Type B pancreatic cell (in vitro differentiated cells): ENCODE data around the gene ATP12A. TPM values are rescaled to one million over a fixed set of nuclear protein-coding genes. Genes with fewer than 3 reads are reported as not detected.

Experiments
- DNase-seq: peaks from one replicate; pipeline ENCODE4 v3.0.0; 2021; ENCODE audit warnings: mixed read lengths; ENCODE audit not compliant: unreplicated experiment; ENCODE audit errors: extremely low spot score
- H3K27ac Mint-ChIP-seq: 2 replicates; pipeline ENCODE4 v1.8.0; 2021; ENCODE audit warnings: mild to moderate bottlenecking, mixed read lengths
- H3K27me3 Mint-ChIP-seq: 2 replicates; pipeline ENCODE4 v1.8.0; 2021; ENCODE audit warnings: mixed read lengths
- H3K36me3 Mint-ChIP-seq: 2 replicates; pipeline ENCODE4 v1.8.0; 2021; ENCODE audit warnings: mixed read lengths
- H3K4me1 Mint-ChIP-seq: one replicate; pipeline ENCODE4 v1.8.0; 2021; ENCODE audit warnings: mixed read lengths; ENCODE audit not compliant: unreplicated experiment
- H3K4me3 Mint-ChIP-seq: 2 replicates; pipeline ENCODE4 v1.8.0; 2021; ENCODE audit warnings: mild to moderate bottlenecking, mixed read lengths
- H3K9me3 Mint-ChIP-seq: 2 replicates; pipeline ENCODE4 v1.8.0; 2021; ENCODE audit warnings: mixed read lengths
- long read RNA-seq: library from polyadenylated mRNA; unstranded; transcript quantifications from one replicate; pipeline ENCODE4 v2.0.0, GENCODE V29; 2020
- total RNA-seq: library from RNA; stranded (reverse); gene quantifications from 2 replicates; pipeline ENCODE4 v1.2.1, GENCODE V29; 2021; ENCODE audit warnings: low replicate concordance
- TF ChIP-seq, protein P1 (sequence below): fragments of 200-600 bp; sonication (generic); conservative IDR thresholded peaks from 2 replicates; pipeline ENCODE4 v1.5.0; 2021; ENCODE audit warnings: antibody characterized with exemption, mild to moderate bottlenecking

Gene ATP12A
- 19.0 and 23.6 TPM in 2 replicates for total RNA-seq
- long read RNA-seq, full-length matches to known transcripts = 8 of 16 reads
- long read RNA-seq, partial matches to known transcripts = 6 of 16 reads
- long read RNA-seq, other reads (novel, unspliced or antisense) = 2 of 16 reads

DNA sequence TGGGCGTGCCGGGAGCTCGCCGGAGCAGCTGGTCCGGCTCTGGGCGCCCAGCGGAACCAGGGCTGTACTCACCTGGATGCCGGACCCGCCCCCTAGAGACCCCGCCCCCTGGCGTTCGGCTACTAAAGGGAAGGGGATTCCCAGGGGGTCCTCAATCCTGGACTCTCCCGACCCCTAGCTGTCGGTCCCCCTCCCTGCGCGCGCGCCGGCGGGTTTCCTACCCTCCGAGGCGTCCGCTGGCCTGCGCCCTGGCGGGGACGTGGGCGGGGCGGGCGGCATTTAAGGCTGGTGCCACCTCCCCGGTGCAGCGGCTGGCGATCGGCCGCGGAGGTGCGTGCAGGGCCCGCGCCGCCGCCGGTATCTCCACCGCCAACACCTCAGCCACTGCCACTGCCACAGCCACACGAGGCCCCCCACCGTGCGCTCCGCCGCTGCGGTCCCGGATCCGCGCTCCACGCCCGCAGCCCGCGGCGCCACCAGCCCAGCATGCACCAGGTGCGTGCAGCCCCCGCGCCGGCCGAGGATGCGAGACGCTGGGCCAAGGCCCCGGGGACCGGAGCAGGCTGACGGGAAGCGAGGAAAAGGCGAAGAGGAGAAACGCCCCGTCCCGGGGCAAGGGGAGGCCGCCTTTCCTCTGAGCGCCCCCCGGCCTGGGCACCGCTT lies at the start of gene ATP12A:
ATP12A (plus strand) TSS at position 151 of the 663 bp plus-strand sequence; CDS start at position 487, 336 bp downstream.
- H3K4me1 Mint-ChIP-seq = peaks cover 22% of the 10 kb centered on the region
- peaks cover 48% of the 10 kb centered on the region for H3K27me3 Mint-ChIP-seq
- H3K27ac Mint-ChIP-seq = no peak within 1 kb of the TSS
- TF ChIP-seq, protein P1, sequence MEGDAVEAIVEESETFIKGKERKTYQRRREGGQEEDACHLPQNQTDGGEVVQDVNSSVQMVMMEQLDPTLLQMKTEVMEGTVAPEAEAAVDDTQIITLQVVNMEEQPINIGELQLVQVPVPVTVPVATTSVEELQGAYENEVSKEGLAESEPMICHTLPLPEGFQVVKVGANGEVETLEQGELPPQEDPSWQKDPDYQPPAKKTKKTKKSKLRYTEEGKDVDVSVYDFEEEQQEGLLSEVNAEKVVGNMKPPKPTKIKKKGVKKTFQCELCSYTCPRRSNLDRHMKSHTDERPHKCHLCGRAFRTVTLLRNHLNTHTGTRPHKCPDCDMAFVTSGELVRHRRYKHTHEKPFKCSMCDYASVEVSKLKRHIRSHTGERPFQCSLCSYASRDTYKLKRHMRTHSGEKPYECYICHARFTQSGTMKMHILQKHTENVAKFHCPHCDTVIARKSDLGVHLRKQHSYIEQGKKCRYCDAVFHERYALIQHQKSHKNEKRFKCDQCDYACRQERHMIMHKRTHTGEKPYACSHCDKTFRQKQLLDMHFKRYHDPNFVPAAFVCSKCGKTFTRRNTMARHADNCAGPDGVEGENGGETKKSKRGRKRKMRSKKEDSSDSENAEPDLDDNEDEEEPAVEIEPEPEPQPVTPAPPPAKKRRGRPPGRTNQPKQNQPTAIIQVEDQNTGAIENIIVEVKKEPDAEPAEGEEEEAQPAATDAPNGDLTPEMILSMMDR = peak; percentile 51
- no peak for DNase-seq
- no peaks in the 10 kb centered on the region for H3K36me3 Mint-ChIP-seq
- no peaks in the 10 kb centered on the region for H3K9me3 Mint-ChIP-seq
- peak within 1 kb of the TSS; percentile 67 for H3K4me3 Mint-ChIP-seq

DNA sequence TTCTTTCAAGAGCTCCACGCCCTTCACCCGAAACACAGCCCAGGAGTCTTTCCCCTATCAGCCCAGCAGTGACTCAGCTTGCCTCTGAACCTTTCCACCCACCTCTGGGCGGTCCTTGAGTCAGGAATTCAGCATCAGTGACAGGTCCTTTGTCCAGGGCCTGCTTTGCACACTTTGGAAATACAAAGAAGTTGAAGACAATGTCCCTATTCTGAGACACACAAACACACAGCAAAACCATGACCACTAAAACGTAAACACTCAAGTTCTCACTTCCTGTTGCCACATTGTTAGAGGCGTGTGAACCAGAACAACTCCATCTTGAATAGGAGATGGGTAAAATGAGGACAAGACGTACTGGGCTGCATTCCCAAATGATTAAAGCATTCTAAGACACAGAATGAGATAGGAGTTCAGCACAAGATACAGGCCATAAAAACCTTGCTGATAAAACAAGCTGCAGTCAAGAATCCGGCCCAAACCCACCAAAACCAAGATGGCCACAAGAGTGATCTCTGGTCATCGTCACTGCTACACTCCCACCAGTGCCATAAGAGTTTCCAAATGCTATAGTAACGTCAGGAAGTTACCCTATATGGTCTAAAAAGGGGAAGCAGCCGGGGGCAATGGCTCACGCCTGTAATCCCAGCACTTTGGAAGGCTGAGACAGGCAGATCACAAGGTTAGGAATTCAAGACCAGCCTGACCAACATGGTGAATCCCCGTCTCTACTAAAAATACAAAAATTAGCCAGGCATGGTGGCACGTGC lies 49.2 kb upstream of the ATP12A start:
- Mint-ChIP-seq H3K4me1 (peaks cover 19% of the 10 kb centered on the region), H3K4me3 (peak overlapping the region; percentile 27), H3K27me3 (no peaks in the 10 kb centered on the region), H3K9me3 (no peaks in the 10 kb centered on the region), H3K36me3 (no peaks in the 10 kb centered on the region), H3K27ac (peak overlapping the region; percentile 94)
- TF ChIP-seq, protein P1 = no peak
- no peak for DNase-seq

DNA sequence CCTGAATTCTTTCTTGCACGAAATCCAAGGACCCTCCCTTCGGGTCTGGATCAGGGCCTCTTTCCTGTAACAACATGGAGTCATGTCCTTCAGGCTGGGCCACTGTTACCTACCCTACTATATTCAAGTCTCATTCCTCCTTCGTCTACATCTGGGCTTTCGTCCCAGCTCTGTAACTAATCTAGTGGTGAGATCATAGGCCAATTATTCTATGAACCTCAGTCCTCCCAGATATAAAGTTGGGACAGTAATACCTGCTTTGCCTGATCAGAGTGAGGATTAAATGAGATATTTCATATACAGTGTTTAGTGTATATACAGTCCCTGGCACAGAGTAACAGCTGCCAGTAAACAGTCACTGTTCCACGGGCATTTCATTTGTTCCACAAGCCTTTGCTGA lies 48.3 kb upstream of the ATP12A start:
- no peaks in the 10 kb centered on the region for H3K9me3 Mint-ChIP-seq
- TF ChIP-seq, protein P1 = no peak
- H3K27ac Mint-ChIP-seq = no peak overlapping the region
- H3K27me3 Mint-ChIP-seq = no peaks in the 10 kb centered on the region
- H3K4me1 Mint-ChIP-seq = peaks cover 16% of the 10 kb centered on the region
- DNase-seq = no peak
- H3K36me3 Mint-ChIP-seq = no peaks in the 10 kb centered on the region
- H3K4me3 Mint-ChIP-seq = no peak overlapping the region

DNA sequence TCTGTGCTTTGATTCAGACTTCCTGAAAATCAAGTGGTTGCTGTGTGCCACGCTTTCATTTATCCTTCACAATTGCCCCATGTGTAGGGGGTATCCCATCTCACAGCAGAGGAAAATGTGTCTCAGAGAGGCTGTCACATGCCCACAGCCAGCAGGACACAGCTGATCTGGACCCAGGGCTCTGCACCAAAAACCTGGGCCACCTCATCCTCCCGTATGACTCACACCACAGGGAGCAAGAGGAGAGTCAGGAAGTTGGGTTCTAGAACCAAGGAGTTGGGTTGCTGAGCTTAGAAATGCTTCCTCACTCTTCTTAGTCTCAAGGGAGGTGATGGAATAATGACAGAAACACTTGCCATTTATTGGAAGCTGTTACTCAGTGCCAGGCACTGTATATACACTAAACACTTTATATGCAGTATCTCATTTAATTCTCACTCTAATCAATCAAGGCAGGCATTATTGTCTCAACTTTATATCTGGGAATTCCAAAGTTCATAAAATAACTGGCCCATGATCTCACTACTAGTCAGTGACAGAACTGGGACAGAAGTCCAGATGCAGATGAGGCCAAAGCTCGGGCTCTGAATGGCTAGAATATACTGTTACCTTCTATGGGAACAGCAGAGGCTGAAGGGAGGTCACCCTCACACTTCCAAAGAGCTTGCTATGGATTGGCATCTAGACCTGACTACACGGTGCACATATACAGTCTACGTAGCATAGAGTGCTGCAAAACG lies 47.7 kb upstream of the ATP12A start:
- no peaks in the 10 kb centered on the region for H3K27me3 Mint-ChIP-seq
- TF ChIP-seq, protein P1 = no peak
- no peaks in the 10 kb centered on the region for H3K36me3 Mint-ChIP-seq
- no peak overlapping the region for H3K4me3 Mint-ChIP-seq
- H3K4me1 Mint-ChIP-seq = peaks cover 16% of the 10 kb centered on the region
- no peaks in the 10 kb centered on the region for H3K9me3 Mint-ChIP-seq
- no peak for DNase-seq
- H3K27ac Mint-ChIP-seq = no peak overlapping the region

DNA sequence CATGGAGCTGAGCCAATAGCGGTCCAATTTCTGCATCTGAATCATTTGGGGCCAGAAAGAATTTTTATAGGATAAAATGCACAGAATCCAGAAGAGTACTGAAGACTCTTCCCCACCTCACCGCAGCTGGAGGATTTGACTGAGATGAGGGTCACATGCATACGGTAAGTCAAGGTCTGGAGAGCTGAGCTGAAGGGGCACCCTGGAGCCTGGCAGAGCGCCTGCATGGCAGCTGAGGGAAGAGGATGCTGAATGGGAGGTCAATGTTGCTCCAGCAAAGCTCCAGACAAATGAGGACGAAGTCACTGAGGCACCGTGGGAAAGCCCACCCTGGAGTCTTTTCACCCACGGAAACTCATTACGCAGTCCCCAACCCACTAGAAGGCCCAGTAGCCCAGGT lies 43.4 kb upstream of the ATP12A start:
- TF ChIP-seq, protein P1 = no peak
- Mint-ChIP-seq H3K9me3 (no peaks in the 10 kb centered on the region), H3K27ac (no peak overlapping the region), H3K4me3 (no peak overlapping the region), H3K4me1 (no peaks in the 10 kb centered on the region), H3K27me3 (no peaks in the 10 kb centered on the region), H3K36me3 (no peaks in the 10 kb centered on the region)
- no peak for DNase-seq
